ENCODE results near the gene KIAA1549. TPM values are rescaled to one million over a fixed set of nuclear protein-coding genes. Genes with fewer than 3 reads are reported as not detected.
"Not testable (repeated sequence)": the region's sequence is repeated elsewhere in the genome, so short reads cannot be mapped to it uniquely, and the experiment has no call there.

Gene KIAA1549
- polyA plus RNA-seq, 6 donors from 2014 or later = 0.05 TPM; not detected in 5

GRCh38 chr7:138832966-138833365 lies 148.2 kb downstream of the KIAA1549 start:
- H3K9me3 Mint-ChIP-seq = peaks cover 0 to 5% (median 0%) of the 10 kb centered on the region in 7 donors
- no peaks in the 10 kb centered on the region for H3K36me3 Mint-ChIP-seq
- H3K27ac Mint-ChIP-seq = no peak overlapping the region
- no peak for DNase-seq
- no peak for ATAC-seq (ENCODE audit: low read depth in 2 of 2)
- no peaks in the 10 kb centered on the region for H3K4me1 Mint-ChIP-seq
- no peaks in the 10 kb centered on the region for H3K27me3 Mint-ChIP-seq
- H3K4me3 Mint-ChIP-seq = no peak overlapping the region

- peaks cover 0 to 5% (median 2%) of the 10 kb centered on the region in 7 donors for H3K9me3 Mint-ChIP-seq
- H3K4me3 Mint-ChIP-seq = no peak overlapping the region
- H3K36me3 Mint-ChIP-seq = no peaks in the 10 kb centered on the region
- no peak for DNase-seq
- no peaks in the 10 kb centered on the region for H3K27me3 Mint-ChIP-seq
- no peaks in the 10 kb centered on the region for H3K4me1 Mint-ChIP-seq
- no peak overlapping the region for H3K27ac Mint-ChIP-seq
- ATAC-seq (ENCODE audit: low read depth in 2 of 2) = no peak
These were observed 151.9 kb downstream of the KIAA1549 start for GRCh38 chr7:138829335-138829734.

GRCh38 chr7:138828302-138828701 lies 152.9 kb downstream of the KIAA1549 start:
- ATAC-seq (ENCODE audit: low read depth in 2 of 2) = no peak
- DNase-seq = no peak
- Mint-ChIP-seq H3K27me3 (no peaks in the 10 kb centered on the region), H3K4me1 (no peaks in the 10 kb centered on the region), H3K27ac (no peak overlapping the region), H3K4me3 (no peak overlapping the region), H3K36me3 (no peaks in the 10 kb centered on the region), H3K9me3 (peaks cover 0 to 5% (median 2%) of the 10 kb centered on the region in 7 donors)

DNA sequence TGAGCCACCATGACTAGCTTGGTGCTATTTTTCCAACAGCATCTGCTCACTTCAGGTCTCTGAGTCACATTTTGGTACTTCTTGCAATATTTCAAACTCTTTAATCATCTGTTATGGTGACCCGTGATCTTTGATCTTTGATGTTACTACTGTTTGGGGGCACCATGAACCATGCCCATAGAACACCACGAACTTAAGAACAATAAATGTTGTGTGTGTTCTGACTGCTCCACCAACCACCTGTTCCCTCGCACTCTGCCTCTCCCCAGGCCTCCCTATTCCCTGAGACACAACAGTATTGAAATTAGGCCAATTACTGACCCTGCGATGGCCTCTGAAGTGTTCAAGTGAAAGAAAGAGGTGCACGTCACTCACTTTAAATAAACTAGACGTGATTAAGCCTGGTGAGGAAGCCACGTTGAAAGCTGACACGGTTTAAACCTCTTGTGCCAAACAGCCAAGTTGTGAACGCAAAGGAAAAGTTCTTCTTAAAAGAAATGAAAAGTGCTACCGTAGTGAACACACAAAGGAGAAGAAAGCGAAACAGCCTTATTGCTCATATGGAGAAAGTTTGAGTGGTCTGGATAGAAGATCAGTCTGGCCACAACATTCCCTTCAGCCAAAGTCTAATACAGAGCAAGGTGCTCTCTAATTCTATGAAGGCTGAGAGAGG lies 156.0 kb downstream of the KIAA1549 start:
- Mint-ChIP-seq H3K4me1 (no peaks in the 10 kb centered on the region), H3K27me3 (no peaks in the 10 kb centered on the region), H3K4me3 (no peak overlapping the region), H3K36me3 (no peaks in the 10 kb centered on the region), H3K27ac (no peak overlapping the region), H3K9me3 (peaks cover 0 to 5% (median 2%) of the 10 kb centered on the region in 7 donors)
- DNase-seq (no peak), ATAC-seq (ENCODE audit: low read depth in 2 of 2) (no peak)

GRCh38 chr7:138822867-138823535 lies 158.2 kb downstream of the KIAA1549 start:
- H3K9me3 Mint-ChIP-seq = peaks cover 0 to 4% (median 0%) of the 10 kb centered on the region in 7 donors
- DNase-seq (no peak), ATAC-seq (ENCODE audit: low read depth in 2 of 2) (no peak)
- H3K4me1 Mint-ChIP-seq = no peaks in the 10 kb centered on the region
- no peaks in the 10 kb centered on the region for H3K36me3 Mint-ChIP-seq
- no peaks in the 10 kb centered on the region for H3K27me3 Mint-ChIP-seq
- no peak overlapping the region for H3K4me3 Mint-ChIP-seq
- no peak overlapping the region for H3K27ac Mint-ChIP-seq

GRCh38 chr7:138821912-138822311 lies 159.3 kb downstream of the KIAA1549 start:
- Mint-ChIP-seq H3K4me1 (no peaks in the 10 kb centered on the region), H3K9me3 (peaks cover 0 to 4% (median 0%) of the 10 kb centered on the region in 7 donors), H3K4me3 (no peak overlapping the region), H3K27ac (peak overlapping the region in 1 of 6 donors; percentile 29), H3K36me3 (no peaks in the 10 kb centered on the region), H3K27me3 (no peaks in the 10 kb centered on the region)
- no peak for DNase-seq
- ATAC-seq (ENCODE audit: low read depth in 2 of 2) = no peak

GRCh38 chr7:138819625-138820024 lies 161.6 kb downstream of the KIAA1549 start:
- no peak overlapping the region for H3K4me3 Mint-ChIP-seq
- no peak overlapping the region for H3K27ac Mint-ChIP-seq
- H3K4me1 Mint-ChIP-seq = no peaks in the 10 kb centered on the region
- H3K27me3 Mint-ChIP-seq = peaks cover 0 to 5% (median 0%) of the 10 kb centered on the region in 3 donors
- ATAC-seq (ENCODE audit: low read depth in 2 of 2) = no peak
- H3K9me3 Mint-ChIP-seq = peaks cover 0 to 2% (median 0%) of the 10 kb centered on the region in 7 donors
- H3K36me3 Mint-ChIP-seq = no peaks in the 10 kb centered on the region
- DNase-seq = no peak

GRCh38 chr7:138816650-138817049 lies 164.5 kb downstream of the KIAA1549 start:
- no peak for DNase-seq
- no peak overlapping the region for H3K27ac Mint-ChIP-seq
- H3K36me3 Mint-ChIP-seq = no peaks in the 10 kb centered on the region
- H3K9me3 Mint-ChIP-seq = peaks cover 0 to 4% (median 0%) of the 10 kb centered on the region in 7 donors
- H3K4me1 Mint-ChIP-seq = no peaks in the 10 kb centered on the region
- H3K4me3 Mint-ChIP-seq = no peak overlapping the region
- H3K27me3 Mint-ChIP-seq = peaks cover 0 to 5% (median 0%) of the 10 kb centered on the region in 3 donors
- no peak for ATAC-seq (ENCODE audit: low read depth in 2 of 2)

GRCh38 chr7:138814816-138815332 lies 166.3 kb downstream of the KIAA1549 start:
- Mint-ChIP-seq H3K27me3 (peaks cover 0 to 5% (median 0%) of the 10 kb centered on the region in 3 donors), H3K4me3 (no peak overlapping the region), H3K36me3 (no peaks in the 10 kb centered on the region), H3K27ac (no peak overlapping the region), H3K4me1 (no peaks in the 10 kb centered on the region), H3K9me3 (peaks cover 0 to 4% (median 0%) of the 10 kb centered on the region in 7 donors)
- DNase-seq (no peak), ATAC-seq (ENCODE audit: low read depth in 2 of 2) (no peak)

- ATAC-seq (ENCODE audit: low read depth in 2 of 2) = no peak
These were observed 167.2 kb downstream of the KIAA1549 start for GRCh38 chr7:138813945-138814344.

DNA sequence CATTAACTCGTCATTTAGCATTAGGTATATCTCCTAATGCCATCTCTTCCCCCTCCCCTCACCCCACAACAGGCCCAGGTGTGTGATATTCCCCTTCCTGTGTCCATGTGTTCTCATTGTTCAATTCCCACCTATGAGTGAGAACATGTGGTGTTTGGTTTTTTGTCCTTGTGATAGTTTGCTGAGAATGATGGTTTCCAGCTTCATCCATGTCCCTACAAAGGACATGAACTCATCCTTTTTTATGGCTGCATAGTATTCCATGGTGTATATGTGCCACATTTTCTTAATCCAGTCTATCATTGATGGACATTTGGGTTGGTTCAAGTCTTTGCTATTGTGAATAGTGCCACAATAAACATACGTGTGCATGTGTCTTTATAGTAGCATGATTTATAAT lies 169.9 kb downstream of the KIAA1549 start:
- Mint-ChIP-seq H3K27me3 (peaks cover 0 to 11% (median 0%) of the 10 kb centered on the region in 3 donors), H3K9me3 (peaks cover 0 to 11% (median 10%) of the 10 kb centered on the region in 7 donors)
- H3K4me3 Mint-ChIP-seq; H3K4me1 Mint-ChIP-seq; H3K36me3 Mint-ChIP-seq; ATAC-seq (ENCODE audit: low read depth in 2 of 2); H3K27ac Mint-ChIP-seq; DNase-seq: not testable (repeated sequence)

More at GRCh38 chr7:138813945-138814344, 167.2 kb downstream of the KIAA1549 start:
- no peak for DNase-seq
- no peak overlapping the region for H3K4me3 Mint-ChIP-seq
- peaks cover 0 to 5% (median 0%) of the 10 kb centered on the region in 7 donors for H3K9me3 Mint-ChIP-seq
- H3K27me3 Mint-ChIP-seq = peaks cover 0 to 7% (median 0%) of the 10 kb centered on the region in 3 donors
- H3K27ac Mint-ChIP-seq = no peak overlapping the region
- no peaks in the 10 kb centered on the region for H3K36me3 Mint-ChIP-seq
- no peaks in the 10 kb centered on the region for H3K4me1 Mint-ChIP-seq

DNA sequence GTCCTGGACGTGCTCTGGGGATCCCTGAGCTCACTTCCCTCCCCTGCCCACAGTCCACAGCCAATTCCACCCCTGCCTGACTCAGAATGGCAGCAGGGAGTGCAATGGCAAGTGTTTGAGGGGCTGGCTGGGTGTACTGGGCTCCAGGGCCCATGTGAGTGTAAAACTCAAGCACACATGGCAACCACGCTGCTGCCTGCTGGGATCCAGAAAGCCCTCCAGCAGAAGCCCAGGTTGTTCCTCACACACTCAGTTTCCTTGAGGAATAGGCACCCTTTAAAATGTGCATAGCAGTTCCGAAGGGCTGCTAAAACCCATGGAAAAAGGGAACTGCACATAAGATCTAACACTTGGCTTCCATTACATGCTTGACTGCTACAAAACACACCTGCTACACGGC lies 171.8 kb downstream of the KIAA1549 start:
- Mint-ChIP-seq H3K36me3 (peaks cover 0 to 4% of the 10 kb centered on the region in 2 donors), H3K27me3 (peaks cover 0 to 6% (median 0%) of the 10 kb centered on the region in 3 donors), H3K4me1 (no peaks in the 10 kb centered on the region), H3K27ac (no peak overlapping the region), H3K4me3 (no peak overlapping the region), H3K9me3 (peaks cover 0 to 11% (median 10%) of the 10 kb centered on the region in 7 donors)
- ATAC-seq (ENCODE audit: low read depth in 2 of 2) (no peak), DNase-seq (no peak)

DNA sequence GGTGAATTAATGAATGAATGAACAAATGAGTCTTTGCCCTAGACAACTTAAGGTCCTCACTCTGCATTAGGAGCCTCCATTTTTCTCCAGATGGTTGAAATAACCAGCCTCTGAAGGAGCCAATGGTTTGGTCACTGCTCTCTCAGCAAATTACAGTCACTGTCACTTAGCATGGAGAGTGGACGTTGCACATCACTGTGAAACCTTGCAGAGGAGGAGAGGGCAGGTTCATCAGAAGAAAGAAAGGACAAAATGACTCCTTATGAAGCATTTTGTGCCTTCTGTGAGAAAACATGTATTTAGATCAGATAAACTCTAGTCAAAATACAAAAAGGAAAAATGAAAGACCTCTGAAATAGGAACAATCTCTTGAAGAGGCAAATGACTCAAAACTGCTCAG lies 176.6 kb downstream of the KIAA1549 start:
- ATAC-seq (ENCODE audit: low read depth in 2 of 2) (no peak), DNase-seq (no peak)
- Mint-ChIP-seq H3K4me3 (no peak overlapping the region), H3K4me1 (no peaks in the 10 kb centered on the region), H3K27ac (no peak overlapping the region), H3K36me3 (peaks cover 0 to 4% of the 10 kb centered on the region in 2 donors), H3K9me3 (peaks cover 0 to 11% (median 9%) of the 10 kb centered on the region in 7 donors), H3K27me3 (peaks cover 0 to 12% (median 8%) of the 10 kb centered on the region in 3 donors)

- H3K36me3 Mint-ChIP-seq = peaks cover 0 to 3% of the 10 kb centered on the region in 2 donors
- H3K9me3 Mint-ChIP-seq = peaks cover 0 to 6% (median 4%) of the 10 kb centered on the region in 7 donors
- no peak overlapping the region for H3K4me3 Mint-ChIP-seq
- H3K4me1 Mint-ChIP-seq = peaks cover 0 to 4% (median 0%) of the 10 kb centered on the region in 3 donors
- ATAC-seq (ENCODE audit: low read depth in 2 of 2) (no peak), DNase-seq (no peak)
- no peak overlapping the region for H3K27ac Mint-ChIP-seq
- H3K27me3 Mint-ChIP-seq = peaks cover 6 to 17% (median 11%) of the 10 kb centered on the region in 3 donors
These were observed 178.5 kb downstream of the KIAA1549 start for GRCh38 chr7:138802706-138803105.
